OCI-LY1 (cell line): ENCODE measurements around the gene GRK5.

Experiments
- H2AFZ ChIP-seq: fragments of 200-600 bp; sonication (generic), shearing (Covaris generic); 2 replicates; pipeline ENCODE4 v1.6.0; 2014; ENCODE audit warnings: antibody characterized with exemption, mild to moderate bottlenecking, low read length
- H3F3A ChIP-seq: fragments of 200-600 bp; sonication (generic), shearing (Covaris generic); 2 replicates; pipeline ENCODE4 v1.6.0; 2014; ENCODE audit warnings: mild to moderate bottlenecking, antibody characterized with exemption, low read length, moderate library complexity; ENCODE audit not compliant: insufficient read depth
- H3K27ac ChIP-seq: fragments of 200-600 bp; sonication (generic); 2 replicates; pipeline ENCODE4 v1.5.1; 2014; ENCODE audit warnings: low read length, mixed run types, mild to moderate bottlenecking, low read depth; ENCODE audit not compliant: poor library complexity, severe bottlenecking
- H3K27me3 ChIP-seq: fragments of 200-600 bp; sonication (generic); 2 replicates; pipeline ENCODE4 v1.6.0; 2014; ENCODE audit warnings: antibody characterized with exemption, mild to moderate bottlenecking, low read length, moderate library complexity; ENCODE audit not compliant: insufficient read depth
- H3K36me3 ChIP-seq: fragments of 200-600 bp; sonication (generic); 2 replicates; pipeline ENCODE4 v1.6.1; 2014; ENCODE audit warnings: mild to moderate bottlenecking, antibody characterized with exemption, low read length, moderate library complexity, mixed read lengths; ENCODE audit not compliant: insufficient read depth
- H3K4me1 ChIP-seq: fragments of 200-600 bp; sonication (generic); 2 replicates; pipeline ENCODE4 v1.5.1; 2014; ENCODE audit warnings: mild to moderate bottlenecking, low read length, moderate library complexity; ENCODE audit not compliant: insufficient read depth, severe bottlenecking
- H3K4me2 ChIP-seq: fragments of 200-600 bp; sonication (generic), shearing (Covaris generic); 2 replicates; pipeline ENCODE4 v1.6.1; 2014; ENCODE audit warnings: low read length
- H3K4me3 ChIP-seq: fragments of 200-600 bp; sonication (generic); 2 replicates; pipeline ENCODE4 v1.5.1; 2014; ENCODE audit warnings: low read length, low read depth, mild to moderate bottlenecking, mixed read lengths; ENCODE audit not compliant: poor library complexity, severe bottlenecking
- H3K79me2 ChIP-seq: fragments of 200-600 bp; shearing (Covaris generic); 2 replicates; pipeline ENCODE4 v1.6.1; 2016; ENCODE audit warnings: mixed run types, low read length, mixed read lengths; ENCODE audit not compliant: insufficient read depth
- H3K9ac ChIP-seq: fragments of 200-600 bp; sonication (generic), shearing (Covaris generic); 2 replicates; pipeline ENCODE4 v1.6.1; 2014; ENCODE audit warnings: mild to moderate bottlenecking, low read length, mixed read lengths
- H3K9me2 ChIP-seq: fragments of 200-600 bp; sonication (generic), shearing (Covaris generic); 2 replicates; pipeline ENCODE4 v1.6.1; 2014; ENCODE audit warnings: low read depth, mild to moderate bottlenecking, low read length, mixed read lengths
- H3K9me3 ChIP-seq: fragments of 200-600 bp; shearing (Covaris generic); 2 replicates; pipeline ENCODE4 v1.6.1; 2014; ENCODE audit warnings: low read length, mixed read lengths
- H4K20me1 ChIP-seq: fragments of 200-600 bp; sonication (generic), shearing (Covaris generic); 2 replicates; pipeline ENCODE4 v1.6.0; 2016; ENCODE audit warnings: mild to moderate bottlenecking, low read length; ENCODE audit not compliant: insufficient read depth
- EZH2 ChIP-seq: fragments of 200-600 bp; sonication (generic), shearing (Covaris generic); IDR thresholded peaks from 2 replicates; pipeline ENCODE4 v1.8.0; 2017; ENCODE audit warnings: borderline replicate concordance, mixed run types, mild to moderate bottlenecking, antibody characterized with exemption, low read length, moderate library complexity, mixed read lengths
- TF ChIP-seq, protein P1 (sequence below): fragments of 200-600 bp; sonication (generic), shearing (Covaris generic); IDR thresholded peaks from 2 replicates; pipeline ENCODE4 v1.5.1; 2017; ENCODE audit warnings: mild to moderate bottlenecking, antibody characterized with exemption, low read length, moderate library complexity, mixed read lengths

GRK5 gene

DNA sequence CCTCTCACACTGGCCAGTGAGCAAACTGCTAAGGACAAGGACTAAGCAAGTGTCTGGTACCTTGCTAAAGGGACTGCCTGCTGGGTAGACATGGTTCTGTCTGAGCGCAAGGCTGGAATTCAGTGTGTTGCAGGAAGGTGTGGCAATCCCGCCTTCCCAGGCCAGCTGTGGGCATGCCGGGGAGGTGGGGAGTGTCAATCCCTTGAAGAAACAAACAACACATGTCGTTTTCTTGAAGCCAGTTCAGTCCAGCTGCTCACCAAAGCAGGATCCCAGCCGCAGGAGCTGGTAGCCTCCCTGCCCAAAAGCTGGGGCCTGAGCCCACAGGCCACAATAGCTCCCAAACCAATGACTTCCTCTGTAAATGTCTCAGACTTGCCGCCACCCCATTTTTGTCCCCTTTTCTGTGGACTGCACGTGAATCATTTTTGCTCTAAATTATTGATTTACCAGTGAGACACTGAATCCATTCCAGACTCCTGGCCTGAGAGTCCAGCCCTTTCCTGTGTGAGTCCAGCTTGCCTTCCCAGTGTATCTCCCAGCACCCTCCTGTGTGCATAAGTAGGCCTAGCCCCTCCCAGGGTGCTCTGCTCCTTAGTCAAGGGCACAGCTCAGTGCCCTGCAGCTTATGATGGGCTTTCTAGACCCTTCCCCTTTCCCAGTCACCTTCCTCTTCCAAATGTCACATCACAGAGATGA is 168.4 kb downstream of the GRK5 start:
- H3K4me3 ChIP-seq, result no peak overlapping the region
- no peak overlapping the region for H3K9ac ChIP-seq
- no peak for TF ChIP-seq EZH2
- TF ChIP-seq, protein P1, sequence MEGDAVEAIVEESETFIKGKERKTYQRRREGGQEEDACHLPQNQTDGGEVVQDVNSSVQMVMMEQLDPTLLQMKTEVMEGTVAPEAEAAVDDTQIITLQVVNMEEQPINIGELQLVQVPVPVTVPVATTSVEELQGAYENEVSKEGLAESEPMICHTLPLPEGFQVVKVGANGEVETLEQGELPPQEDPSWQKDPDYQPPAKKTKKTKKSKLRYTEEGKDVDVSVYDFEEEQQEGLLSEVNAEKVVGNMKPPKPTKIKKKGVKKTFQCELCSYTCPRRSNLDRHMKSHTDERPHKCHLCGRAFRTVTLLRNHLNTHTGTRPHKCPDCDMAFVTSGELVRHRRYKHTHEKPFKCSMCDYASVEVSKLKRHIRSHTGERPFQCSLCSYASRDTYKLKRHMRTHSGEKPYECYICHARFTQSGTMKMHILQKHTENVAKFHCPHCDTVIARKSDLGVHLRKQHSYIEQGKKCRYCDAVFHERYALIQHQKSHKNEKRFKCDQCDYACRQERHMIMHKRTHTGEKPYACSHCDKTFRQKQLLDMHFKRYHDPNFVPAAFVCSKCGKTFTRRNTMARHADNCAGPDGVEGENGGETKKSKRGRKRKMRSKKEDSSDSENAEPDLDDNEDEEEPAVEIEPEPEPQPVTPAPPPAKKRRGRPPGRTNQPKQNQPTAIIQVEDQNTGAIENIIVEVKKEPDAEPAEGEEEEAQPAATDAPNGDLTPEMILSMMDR, result no peak
- H3K79me2 ChIP-seq, result no peaks in the 10 kb centered on the region
- no peak overlapping the region for H2AFZ ChIP-seq
- no peak overlapping the region for H3K27ac ChIP-seq
- no peak overlapping the region for H3K4me2 ChIP-seq
- no peaks in the 10 kb centered on the region for H3F3A ChIP-seq
- H3K27me3 ChIP-seq, result peaks cover 13% of the 10 kb centered on the region; the same call in 1 of the 2 replicates
- H4K20me1 ChIP-seq, result no peaks in the 10 kb centered on the region
- no peaks in the 10 kb centered on the region for H3K36me3 ChIP-seq
- no peaks in the 10 kb centered on the region for H3K4me1 ChIP-seq
- no peaks in the 10 kb centered on the region; the same call in 1 of the 2 replicates for H3K9me3 ChIP-seq
- no peaks in the 10 kb centered on the region for H3K9me2 ChIP-seq

DNA sequence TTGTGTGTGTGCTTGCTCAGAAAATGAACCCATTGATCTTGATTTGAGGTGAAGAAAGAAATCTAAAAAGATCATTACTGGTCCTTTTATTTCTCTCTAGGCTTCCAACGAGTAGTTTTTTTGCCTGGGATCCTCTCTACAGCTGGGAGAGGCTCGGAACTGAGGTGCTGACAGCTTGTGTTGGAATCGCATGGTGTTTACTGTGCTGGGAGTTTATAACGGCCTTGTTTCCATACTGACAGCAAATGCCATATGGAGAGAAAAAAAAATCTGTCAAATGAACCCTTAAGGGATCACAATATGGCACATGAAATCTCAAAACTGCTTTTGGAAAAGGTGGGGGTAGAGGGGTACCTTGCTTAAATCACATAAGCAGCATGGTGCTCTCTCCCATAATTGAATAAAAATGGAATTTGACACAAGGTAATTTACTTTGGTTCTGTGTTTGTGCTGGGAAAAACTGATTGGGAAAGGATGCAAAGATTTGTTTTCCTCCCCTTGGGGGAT is 170.1 kb downstream of the GRK5 start:
- Histone ChIP-seq H4K20me1 (no peaks in the 10 kb centered on the region), H3K4me3 (no peak overlapping the region), H3K9me3 (no peaks in the 10 kb centered on the region; the same call in 1 of the 2 replicates), H3K27ac (no peak overlapping the region), H3F3A (no peaks in the 10 kb centered on the region), H3K4me2 (no peak overlapping the region), H3K27me3 (no peaks in the 10 kb centered on the region; the same call in 1 of the 2 replicates), H3K79me2 (no peaks in the 10 kb centered on the region), H3K9me2 (no peaks in the 10 kb centered on the region), H3K4me1 (peaks cover 11% of the 10 kb centered on the region), H2AFZ (no peak overlapping the region), H3K36me3 (peaks cover 5% of the 10 kb centered on the region; the same call in 1 of the 2 replicates), H3K9ac (no peak overlapping the region)
- TF ChIP-seq EZH2, result no peak
- TF ChIP-seq, protein P1, result no peak

DNA sequence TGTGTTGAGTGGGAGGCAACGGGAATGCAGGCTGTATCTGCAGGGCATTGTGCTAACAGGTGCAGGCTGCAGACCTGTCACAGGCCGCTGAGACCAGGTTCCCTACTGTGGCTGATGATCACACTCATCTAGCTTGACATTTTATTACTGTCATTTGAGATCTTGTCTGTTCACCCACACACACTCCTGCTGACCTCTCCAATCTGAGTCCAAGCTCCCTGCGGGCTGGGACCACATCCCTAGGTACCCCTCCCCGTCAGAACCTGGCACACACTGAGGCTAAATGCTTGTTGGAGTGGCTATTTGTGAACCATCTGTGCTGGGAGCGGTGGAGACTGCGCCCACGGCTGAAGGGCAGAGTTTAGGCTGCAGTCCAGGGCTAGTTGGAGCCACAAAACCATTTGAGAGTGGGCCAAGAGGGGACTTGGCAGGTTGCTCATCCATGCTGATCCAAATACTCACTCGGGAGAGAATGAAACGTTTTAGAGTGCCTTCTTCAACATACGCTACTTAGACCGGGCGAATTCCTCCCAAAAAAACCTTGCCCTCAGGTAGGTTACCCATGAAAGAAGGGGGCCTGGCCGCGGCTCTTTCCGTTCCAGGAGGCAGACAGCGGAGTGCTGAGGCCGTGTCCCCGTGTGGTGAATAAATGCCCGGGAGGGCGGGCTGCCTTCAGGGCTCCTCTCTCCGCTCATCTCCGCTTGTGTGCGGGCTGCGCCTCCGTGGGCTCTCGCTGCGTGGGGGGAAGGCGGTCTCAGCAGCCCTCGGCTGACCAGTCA is 170.8 kb downstream of the GRK5 start:
- Histone ChIP-seq H3K9ac (no peak overlapping the region), H3F3A (no peaks in the 10 kb centered on the region), H3K4me1 (peaks cover 12% of the 10 kb centered on the region), H3K27ac (no peak overlapping the region), H3K9me3 (no peaks in the 10 kb centered on the region), H4K20me1 (no peaks in the 10 kb centered on the region), H2AFZ (no peak overlapping the region), H3K79me2 (no peaks in the 10 kb centered on the region), H3K4me3 (no peak overlapping the region), H3K36me3 (peaks cover 5% of the 10 kb centered on the region; the same call in 1 of the 2 replicates), H3K27me3 (no peaks in the 10 kb centered on the region; the same call in 1 of the 2 replicates), H3K4me2 (no peak overlapping the region), H3K9me2 (no peaks in the 10 kb centered on the region)
- TF ChIP-seq, protein P1, result no peak
- TF ChIP-seq EZH2, result no peak
